Motor neuron (in vitro differentiated cells): Measurements from ENCODE around the gene ARID1B. TPM values are rescaled to one million over a fixed set of nuclear protein-coding genes. Genes with fewer than 3 reads are reported as not detected.

ENCODE experiments used
- ATAC-seq, 8 experiments: fragments of 200-7000 bp; cut with Tn5 transposase; replicated peaks in 6 of 8; 2 replicates each; pipeline ENCODE4 v1.8.0; 2021; ENCODE audit warnings: mild to moderate bottlenecking in 8 of 8, moderate library complexity in 8 of 8
- H3K27ac ChIP-seq, 2 donors: fragments of 250-450 bp; sonication (Bioruptor Pico); 2 replicates each; pipeline ENCODE4 v1.9.0; 2021; ENCODE audit warnings: antibody characterized with exemption in 2 of 2, mild to moderate bottlenecking in 2 of 2, moderate library complexity in 1 of 2
- H3K4me1 ChIP-seq, 2 donors: fragments of 250-450 bp; sonication (Bioruptor Pico); replicated peaks in 1 of 2; 2 replicates each; pipeline ENCODE4 v1.6.1; 2021; ENCODE audit warnings: antibody characterized with exemption in 2 of 2, mild to moderate bottlenecking in 2 of 2, moderate library complexity in 1 of 2
- H3K4me3 ChIP-seq, 5 donors: fragments of 250-450 bp; sonication (Bioruptor Pico); 2 replicates each; pipeline ENCODE4 v1.9.0; 2021; ENCODE audit warnings: antibody characterized with exemption in 5 of 5, mild to moderate bottlenecking in 5 of 5, moderate library complexity in 4 of 5
- WGBS, 10 experiments: fragments of 450-650 bp; shearing (Covaris generic); methylation state at CpG; one replicate each; pipeline ENCODE4 v1.0.0; 2022; 5-methylcytosine and 5-hydroxymethylcytosine counted together
- in situ Hi-C, 9 experiments: fragments of 400-800 bp; cut with MboI; loops; one replicate each; pipeline ENCODE4 v1.15.0; 2021; ENCODE audit warnings: low sequenced_read_pairs in 9 of 9, low pct_unique_long_range_greater_than_20kb in 2 of 9; ENCODE audit not compliant: unreplicated experiment in 9 of 9
- total RNA-seq, 8 experiments: library from RNA; unstranded; fragments of 300-600 nt; gene quantifications; 2 replicates each; pipeline versions ENCODE4 v1.2.3 to v1.2.4, GENCODE V29; 2022

The ARID1B gene
- total RNA-seq, 8 experiments from 2014 or later = 35.8 to 165 (median 54.9) TPM

DNA sequence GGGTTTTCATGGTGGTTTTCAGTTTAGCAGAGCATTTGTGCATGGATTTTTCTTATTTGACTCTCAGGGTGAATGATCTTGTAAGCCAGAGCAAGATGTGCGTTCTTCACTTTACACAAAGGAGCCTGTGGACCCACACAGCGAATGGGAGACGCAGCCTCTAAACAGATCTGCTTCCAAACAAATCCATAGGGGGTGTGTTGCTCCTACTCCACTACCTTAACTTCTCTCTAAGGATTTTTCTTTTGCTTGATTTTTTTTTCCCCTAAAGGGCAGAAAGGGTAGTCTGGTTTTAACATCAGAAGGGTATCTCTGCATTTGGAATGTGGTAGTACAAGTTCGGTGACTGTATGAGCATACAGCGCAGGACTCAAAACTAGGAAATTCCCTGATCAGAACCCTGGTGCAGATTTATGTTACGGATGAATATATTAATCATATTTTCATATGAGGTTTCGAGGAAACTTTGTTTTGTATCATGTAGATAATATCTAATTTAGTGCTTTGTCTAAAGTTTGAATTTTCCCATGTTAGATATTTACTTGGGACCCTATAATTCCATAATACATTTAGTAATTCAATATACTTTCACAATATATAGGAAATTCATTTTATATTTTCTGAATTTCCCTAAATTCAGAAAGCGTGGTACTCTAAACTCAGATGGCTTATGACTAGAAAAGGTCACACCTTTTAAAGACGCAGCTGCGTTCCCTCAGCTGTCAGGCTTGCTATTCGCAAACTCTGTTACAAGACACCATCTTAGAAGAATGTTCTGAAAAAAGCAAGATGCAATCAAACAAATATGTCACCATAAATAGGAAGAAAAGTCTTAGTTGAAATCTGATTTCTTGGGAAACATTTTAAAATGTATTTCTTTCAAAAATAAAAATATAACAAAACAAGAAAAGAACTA, 349.3 kb downstream of the ARID1B start:
- H3K4me1 ChIP-seq = no peaks in the 10 kb centered on the region
- WGBS, 10 experiments = 91 to 100% (median 96%) methylated on average over 4 to 11 of the region's 11 CpGs
- in situ Hi-C loops = no loop called here
- no peak for ATAC-seq
- no peak overlapping the region for H3K27ac ChIP-seq
- H3K4me3 ChIP-seq = no peak overlapping the region

DNA sequence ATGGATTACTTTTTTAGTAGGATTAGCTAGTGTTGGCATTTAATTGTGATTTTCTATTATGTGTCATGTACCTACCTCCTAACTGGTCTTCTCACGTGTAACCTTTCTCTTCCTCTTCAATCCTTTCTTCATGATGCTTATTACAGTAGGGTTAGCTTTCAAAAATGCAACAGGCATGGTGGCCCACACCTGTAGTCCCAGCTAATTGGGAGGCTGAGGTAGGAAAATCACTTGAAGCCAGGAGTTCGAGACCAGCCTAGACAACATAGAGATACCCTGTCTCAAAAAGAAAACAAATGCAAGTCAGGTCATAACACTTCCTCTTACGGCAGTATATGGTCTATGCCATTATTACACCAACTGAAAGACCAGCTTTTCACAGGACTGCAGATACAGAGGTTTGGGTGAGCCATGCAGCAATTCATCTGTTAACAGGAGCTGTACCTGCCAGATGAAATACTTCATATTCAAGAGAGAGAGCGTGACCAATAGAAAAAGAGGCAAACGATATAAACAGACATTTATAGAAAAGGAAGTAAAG, 351.1 kb downstream of the ARID1B start:
- in situ Hi-C loops = no loop called here
- WGBS, 10 experiments = 67 to 100% (median 92%) methylated on average over 1 to 5 of the region's 5 CpGs

GRCh38 chr6:157131250-157131649, 354.1 kb downstream of the ARID1B start:
- H3K4me1 ChIP-seq = no peaks in the 10 kb centered on the region
- in situ Hi-C loops = no loop called here
- WGBS, 10 experiments = 83 to 100% (median 93%) methylated on average over 1 to 7 of the region's 8 CpGs; no CpG with 5 or more reads in 3 of the 10 experiments
- H3K4me3 ChIP-seq = no peak overlapping the region
- ATAC-seq = no peak
- H3K27ac ChIP-seq = no peak overlapping the region

More for the DNA sequence above, 351.1 kb downstream of the ARID1B start:
- H3K4me1 ChIP-seq = no peaks in the 10 kb centered on the region
- H3K4me3 ChIP-seq = no peak overlapping the region
- no peak for ATAC-seq
- H3K27ac ChIP-seq = no peak overlapping the region

GRCh38 chr6:157133856-157134255, 356.7 kb downstream of the ARID1B start:
- no peak for ATAC-seq
- WGBS, 10 experiments = 67 to 100% (median 91%) methylated on average over 1 to 2 of the region's 2 CpGs; no CpG with 5 or more reads in 2 of the 10 experiments
- Histone ChIP-seq H3K4me1 (no peaks in the 10 kb centered on the region), H3K4me3 (no peak overlapping the region), H3K27ac (no peak overlapping the region)
- in situ Hi-C loops = no loop called here

DNA sequence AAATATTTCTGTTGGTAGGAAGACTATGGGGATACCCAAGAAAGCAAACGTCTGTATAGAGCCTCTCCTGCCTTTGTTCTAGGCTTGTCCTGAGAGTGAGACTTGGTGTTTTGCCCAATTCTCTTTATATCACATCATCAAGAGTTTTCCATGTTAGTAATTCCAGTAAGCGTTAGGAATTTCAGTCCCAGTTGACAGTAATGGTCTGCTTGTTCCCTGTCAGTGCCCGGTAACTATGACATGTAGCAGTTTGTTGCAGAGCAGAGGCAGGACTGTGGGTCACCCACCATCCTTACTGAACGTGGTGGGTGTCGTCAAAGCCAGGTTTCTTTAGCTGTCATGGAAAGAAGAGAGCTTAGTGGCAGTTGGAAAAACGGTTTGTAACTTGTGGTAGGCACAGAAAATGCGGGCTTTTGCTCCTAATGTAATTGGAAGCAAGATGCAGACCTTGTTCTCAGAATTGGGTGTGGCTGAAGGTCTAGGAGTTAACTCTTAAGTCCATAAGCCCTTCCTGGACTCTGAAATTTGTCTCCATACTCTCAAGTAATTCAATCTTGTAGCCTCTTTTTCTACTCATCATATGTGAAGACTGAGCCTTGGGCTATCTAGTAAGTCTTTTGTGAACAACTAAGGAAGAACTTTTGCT, 357.3 kb downstream of the ARID1B start:
- peak in 3 of 8 experiments; percentile 40 to 69 (median 44) for ATAC-seq
- in situ Hi-C loops = no loop called here
- no peak overlapping the region for H3K4me3 ChIP-seq
- no peaks in the 10 kb centered on the region for H3K4me1 ChIP-seq
- WGBS, 10 experiments = 65 to 100% (median 82%) methylated on average over 2 to 7 of the region's 7 CpGs; no CpG with 5 or more reads in 1 of the 10 experiments
- no peak overlapping the region for H3K27ac ChIP-seq

- H3K4me3 ChIP-seq = no peak overlapping the region
- in situ Hi-C loops = no loop called here
- WGBS, 10 experiments = 56 to 100% (median 87%) methylated on average over 1 of the region's 1 CpG
- H3K27ac ChIP-seq = no peak overlapping the region
- no peak for ATAC-seq
- H3K4me1 ChIP-seq = no peaks in the 10 kb centered on the region
Measured at GRCh38 chr6:157135691-157136090, 358.5 kb downstream of the ARID1B start.

DNA sequence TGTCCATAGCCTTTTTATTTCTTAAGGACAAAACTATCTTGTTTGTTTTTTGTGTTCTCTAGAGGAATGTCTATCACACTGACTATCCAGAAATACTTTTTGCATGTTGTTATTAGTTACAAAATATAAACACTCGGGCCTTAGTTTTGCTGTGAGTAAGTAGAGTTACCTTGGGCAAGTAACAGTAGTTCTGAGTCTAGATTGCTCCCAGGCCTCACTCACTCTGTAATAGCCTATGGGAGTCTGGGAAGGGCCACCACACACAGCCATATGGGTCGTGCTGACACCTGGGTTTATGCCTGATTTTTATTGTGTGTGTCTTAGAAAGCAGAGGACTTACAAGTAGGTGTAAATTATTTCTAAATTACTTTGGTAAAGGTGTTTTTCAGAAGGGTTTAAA, 360.3 kb downstream of the ARID1B start:
- WGBS, 10 experiments = 86 to 100% (median 93%) methylated on average over 1 to 2 of the region's 2 CpGs; no CpG with 5 or more reads in 3 of the 10 experiments
- ATAC-seq = no peak

GRCh38 chr6:157139054-157139708, 362.0 kb downstream of the ARID1B start:
- no peaks in the 10 kb centered on the region for H3K4me1 ChIP-seq
- ATAC-seq = peak in 1 of 8 experiments; percentile 50
- H3K4me3 ChIP-seq = no peak overlapping the region
- H3K27ac ChIP-seq = no peak overlapping the region
- in situ Hi-C loops = no loop called here
- 83 to 100% (median 95%) methylated on average over 1 to 12 of the region's 15 CpGs; no CpG with 5 or more reads in 1 of the 10 experiments for WGBS, 10 experiments

More for the DNA sequence above, 360.3 kb downstream of the ARID1B start:
- Histone ChIP-seq H3K27ac (no peak overlapping the region), H3K4me1 (no peaks in the 10 kb centered on the region), H3K4me3 (no peak overlapping the region)
- in situ Hi-C loops = no loop called here

GRCh38 chr6:157143171-157143889, 366.2 kb downstream of the ARID1B start:
- ATAC-seq = peak in 6 of 8 experiments; percentile 36 to 72 (median 46)

GRCh38 chr6:157143890-157144798, 367.0 kb downstream of the ARID1B start:
- WGBS, 10 experiments = 73 to 98% (median 86%) methylated on average over 5 to 17 of the region's 17 CpGs
- H3K4me3 ChIP-seq = no peak overlapping the region
- no peak overlapping the region for H3K27ac ChIP-seq
- peak in 1 of 8 experiments; percentile 13 for ATAC-seq
- in situ Hi-C loops = no loop called here
- peaks cover 0 to 8% of the 10 kb centered on the region in 2 donors for H3K4me1 ChIP-seq

More at GRCh38 chr6:157143171-157143889, 366.2 kb downstream of the ARID1B start:
- Histone ChIP-seq H3K4me1 (no peaks in the 10 kb centered on the region), H3K4me3 (no peak overlapping the region), H3K27ac (no peak overlapping the region)
- in situ Hi-C loops = no loop called here
- 0 to 90% (median 75%) methylated on average over 1 to 10 of the region's 10 CpGs; no CpG with 5 or more reads in 1 of the 10 experiments for WGBS, 10 experiments

DNA sequence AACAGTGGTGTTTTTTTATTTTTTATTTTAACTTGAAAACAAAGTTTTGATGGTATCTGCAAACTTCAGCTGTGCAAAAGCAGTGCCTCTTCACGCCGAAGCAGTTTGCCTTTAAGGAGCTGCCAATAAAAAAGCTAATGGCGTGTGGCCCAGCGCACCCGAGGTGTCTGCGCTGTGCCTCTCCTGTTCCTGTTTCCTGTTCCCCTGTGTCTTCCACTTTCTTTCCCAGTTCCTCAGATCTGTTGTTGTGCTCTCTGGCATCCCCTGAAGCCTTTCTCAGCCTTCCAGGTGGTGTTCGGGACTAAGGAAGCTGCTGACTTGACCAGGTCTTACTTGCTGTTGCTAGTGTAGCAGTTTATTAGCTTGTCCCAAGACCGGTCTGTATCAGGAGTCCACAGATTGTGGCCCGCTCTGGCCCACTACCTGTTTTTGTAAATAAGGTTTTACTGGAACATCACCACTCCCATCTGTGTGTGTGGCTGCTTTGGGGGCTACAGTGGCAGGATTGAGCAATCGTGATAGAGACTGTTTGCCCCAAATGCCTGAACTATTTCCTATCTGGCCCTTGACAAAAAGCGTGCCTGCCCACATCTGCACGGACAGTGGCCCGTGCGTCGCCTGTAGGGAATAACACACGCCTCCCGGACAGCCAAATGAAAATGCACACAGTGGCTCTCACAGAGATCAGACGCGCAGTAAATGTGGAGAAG, 367.8 kb downstream of the ARID1B start:
- no peak overlapping the region for H3K4me3 ChIP-seq
- no peak for ATAC-seq
- no peak overlapping the region for H3K27ac ChIP-seq
- H3K4me1 ChIP-seq = peaks cover 0 to 8% of the 10 kb centered on the region in 2 donors
- in situ Hi-C loops = no loop called here
- 60 to 100% (median 90%) methylated on average over 1 to 14 of the region's 19 CpGs; no CpG with 5 or more reads in 1 of the 10 experiments for WGBS, 10 experiments
